ENCODE measurements around the gene RNF115.
"Not testable (repeated sequence)": the region's sequence is repeated elsewhere in the genome, so short reads cannot be mapped to it uniquely, and the experiment has no call there.

Gene RNF115

GRCh38 chr1:145804235-145805045 lies 19.5 kb downstream of the RNF115 start:
- H3K9me3 ChIP-seq (ENCODE audit: control insufficient read depth, low read length) = no peaks in the 10 kb centered on the region
- no peaks in the 10 kb centered on the region for H3K4me1 ChIP-seq (ENCODE audit: control insufficient read depth, insufficient read depth, low read length, poor library complexity, severe bottlenecking)
- H3K36me3 ChIP-seq (ENCODE audit: control insufficient read depth, insufficient read depth, low read length) = no peaks in the 10 kb centered on the region
- no peaks in the 10 kb centered on the region for H3K27me3 ChIP-seq (replicated peaks; ENCODE audit: control insufficient read depth, insufficient read depth, low read length, poor library complexity, severe bottlenecking)
- DNase-seq = no peak
- H3K27ac ChIP-seq (ENCODE audit: insufficient read depth, low read length, poor library complexity, severe bottlenecking) = no peak overlapping the region
- H3K4me3 ChIP-seq (ENCODE audit: insufficient read depth, low read depth, low read length, poor library complexity, severe bottlenecking) = no peak overlapping the region

GRCh38 chr1:145799806-145800205 lies 24.1 kb downstream of the RNF115 start:
- Histone ChIP-seq H3K9me3 (ENCODE audit: control insufficient read depth, low read length) (no peaks in the 10 kb centered on the region), H3K4me1 (ENCODE audit: control insufficient read depth, insufficient read depth, low read length, poor library complexity, severe bottlenecking) (no peaks in the 10 kb centered on the region), H3K36me3 (ENCODE audit: control insufficient read depth, insufficient read depth, low read length) (no peaks in the 10 kb centered on the region), H3K27me3 (replicated peaks; ENCODE audit: control insufficient read depth, insufficient read depth, low read length, poor library complexity, severe bottlenecking) (no peaks in the 10 kb centered on the region), H3K27ac (ENCODE audit: insufficient read depth, low read length, poor library complexity, severe bottlenecking) (no peak overlapping the region), H3K4me3 (ENCODE audit: insufficient read depth, low read depth, low read length, poor library complexity, severe bottlenecking) (no peak overlapping the region)
- DNase-seq = no peak

- no peak overlapping the region for H3K27ac ChIP-seq (ENCODE audit: insufficient read depth, low read length, poor library complexity, severe bottlenecking)
- no peaks in the 10 kb centered on the region for H3K27me3 ChIP-seq (replicated peaks; ENCODE audit: control insufficient read depth, insufficient read depth, low read length, poor library complexity, severe bottlenecking)
- H3K36me3 ChIP-seq (ENCODE audit: control insufficient read depth, insufficient read depth, low read length) = peaks cover 3% of the 10 kb centered on the region
- DNase-seq = no peak
- no peak overlapping the region for H3K4me3 ChIP-seq (ENCODE audit: insufficient read depth, low read depth, low read length, poor library complexity, severe bottlenecking)
- no peaks in the 10 kb centered on the region for H3K4me1 ChIP-seq (ENCODE audit: control insufficient read depth, insufficient read depth, low read length, poor library complexity, severe bottlenecking)
- no peaks in the 10 kb centered on the region for H3K9me3 ChIP-seq (ENCODE audit: control insufficient read depth, low read length)
Measured at GRCh38 chr1:145796753-145797152, 27.1 kb downstream of the RNF115 start.

- Histone ChIP-seq H3K4me3 (ENCODE audit: insufficient read depth, low read depth, low read length, poor library complexity, severe bottlenecking) (no peak overlapping the region), H3K4me1 (ENCODE audit: control insufficient read depth, insufficient read depth, low read length, poor library complexity, severe bottlenecking) (no peaks in the 10 kb centered on the region), H3K27me3 (replicated peaks; ENCODE audit: control insufficient read depth, insufficient read depth, low read length, poor library complexity, severe bottlenecking) (no peaks in the 10 kb centered on the region), H3K36me3 (ENCODE audit: control insufficient read depth, insufficient read depth, low read length) (peaks cover 3% of the 10 kb centered on the region), H3K27ac (ENCODE audit: insufficient read depth, low read length, poor library complexity, severe bottlenecking) (no peak overlapping the region), H3K9me3 (ENCODE audit: control insufficient read depth, low read length) (no peaks in the 10 kb centered on the region)
- no peak for DNase-seq
Measured at GRCh38 chr1:145795257-145795881, 28.5 kb downstream of the RNF115 start.

GRCh38 chr1:145792484-145792883 lies 31.4 kb downstream of the RNF115 start:
- Histone ChIP-seq H3K9me3 (ENCODE audit: control insufficient read depth, low read length) (no peaks in the 10 kb centered on the region), H3K4me1 (ENCODE audit: control insufficient read depth, insufficient read depth, low read length, poor library complexity, severe bottlenecking) (no peaks in the 10 kb centered on the region), H3K36me3 (ENCODE audit: control insufficient read depth, insufficient read depth, low read length) (peaks cover 3% of the 10 kb centered on the region), H3K4me3 (ENCODE audit: insufficient read depth, low read depth, low read length, poor library complexity, severe bottlenecking) (no peak overlapping the region), H3K27ac (ENCODE audit: insufficient read depth, low read length, poor library complexity, severe bottlenecking) (no peak overlapping the region), H3K27me3 (replicated peaks; ENCODE audit: control insufficient read depth, insufficient read depth, low read length, poor library complexity, severe bottlenecking) (no peaks in the 10 kb centered on the region)
- no peak for DNase-seq

- H3K4me1 ChIP-seq (ENCODE audit: control insufficient read depth, insufficient read depth, low read length, poor library complexity, severe bottlenecking); H3K36me3 ChIP-seq (ENCODE audit: control insufficient read depth, insufficient read depth, low read length); H3K4me3 ChIP-seq (ENCODE audit: insufficient read depth, low read depth, low read length, poor library complexity, severe bottlenecking): not testable (repeated sequence)
Measured at GRCh38 chr1:145791860-145792259, 32.0 kb downstream of the RNF115 start.

GRCh38 chr1:145788580-145788979 lies 35.3 kb downstream of the RNF115 start:
- DNase-seq = no peak
- Histone ChIP-seq H3K9me3 (ENCODE audit: control insufficient read depth, low read length) (no peaks in the 10 kb centered on the region), H3K4me3 (ENCODE audit: insufficient read depth, low read depth, low read length, poor library complexity, severe bottlenecking) (no peak overlapping the region), H3K4me1 (ENCODE audit: control insufficient read depth, insufficient read depth, low read length, poor library complexity, severe bottlenecking) (no peaks in the 10 kb centered on the region), H3K36me3 (ENCODE audit: control insufficient read depth, insufficient read depth, low read length) (peaks cover 9% of the 10 kb centered on the region), H3K27me3 (replicated peaks; ENCODE audit: control insufficient read depth, insufficient read depth, low read length, poor library complexity, severe bottlenecking) (no peaks in the 10 kb centered on the region), H3K27ac (ENCODE audit: insufficient read depth, low read length, poor library complexity, severe bottlenecking) (no peak overlapping the region)

More at GRCh38 chr1:145791860-145792259, 32.0 kb downstream of the RNF115 start:
- H3K27me3 ChIP-seq (replicated peaks; ENCODE audit: control insufficient read depth, insufficient read depth, low read length, poor library complexity, severe bottlenecking); H3K27ac ChIP-seq (ENCODE audit: insufficient read depth, low read length, poor library complexity, severe bottlenecking); DNase-seq; H3K9me3 ChIP-seq (ENCODE audit: control insufficient read depth, low read length): not testable (repeated sequence)

GRCh38 chr1:145786271-145786670 lies 37.6 kb downstream of the RNF115 start:
- peaks cover 9% of the 10 kb centered on the region for H3K36me3 ChIP-seq (ENCODE audit: control insufficient read depth, insufficient read depth, low read length)
- no peak overlapping the region for H3K4me3 ChIP-seq (ENCODE audit: insufficient read depth, low read depth, low read length, poor library complexity, severe bottlenecking)
- no peak for DNase-seq
- no peaks in the 10 kb centered on the region for H3K27me3 ChIP-seq (replicated peaks; ENCODE audit: control insufficient read depth, insufficient read depth, low read length, poor library complexity, severe bottlenecking)
- no peaks in the 10 kb centered on the region for H3K9me3 ChIP-seq (ENCODE audit: control insufficient read depth, low read length)
- H3K4me1 ChIP-seq (ENCODE audit: control insufficient read depth, insufficient read depth, low read length, poor library complexity, severe bottlenecking) = no peaks in the 10 kb centered on the region
- no peak overlapping the region for H3K27ac ChIP-seq (ENCODE audit: insufficient read depth, low read length, poor library complexity, severe bottlenecking)

- no peak overlapping the region for H3K27ac ChIP-seq (ENCODE audit: insufficient read depth, low read length, poor library complexity, severe bottlenecking)
- no peak for DNase-seq
- no peaks in the 10 kb centered on the region for H3K4me1 ChIP-seq (ENCODE audit: control insufficient read depth, insufficient read depth, low read length, poor library complexity, severe bottlenecking)
- no peaks in the 10 kb centered on the region for H3K27me3 ChIP-seq (replicated peaks; ENCODE audit: control insufficient read depth, insufficient read depth, low read length, poor library complexity, severe bottlenecking)
- peaks cover 9% of the 10 kb centered on the region for H3K36me3 ChIP-seq (ENCODE audit: control insufficient read depth, insufficient read depth, low read length)
- H3K4me3 ChIP-seq (ENCODE audit: insufficient read depth, low read depth, low read length, poor library complexity, severe bottlenecking) = no peak overlapping the region
- no peaks in the 10 kb centered on the region for H3K9me3 ChIP-seq (ENCODE audit: control insufficient read depth, low read length)
Measured at GRCh38 chr1:145785547-145785946, 38.3 kb downstream of the RNF115 start.

- H3K4me1 ChIP-seq (ENCODE audit: control insufficient read depth, insufficient read depth, low read length, poor library complexity, severe bottlenecking) = no peaks in the 10 kb centered on the region
- H3K27ac ChIP-seq (ENCODE audit: insufficient read depth, low read length, poor library complexity, severe bottlenecking) = no peak overlapping the region
- H3K36me3 ChIP-seq (ENCODE audit: control insufficient read depth, insufficient read depth, low read length) = peaks cover 9% of the 10 kb centered on the region
- no peak overlapping the region for H3K4me3 ChIP-seq (ENCODE audit: insufficient read depth, low read depth, low read length, poor library complexity, severe bottlenecking)
- no peaks in the 10 kb centered on the region for H3K27me3 ChIP-seq (replicated peaks; ENCODE audit: control insufficient read depth, insufficient read depth, low read length, poor library complexity, severe bottlenecking)
- DNase-seq = no peak
- H3K9me3 ChIP-seq (ENCODE audit: control insufficient read depth, low read length) = no peaks in the 10 kb centered on the region
Measured at GRCh38 chr1:145784409-145784808, 39.5 kb downstream of the RNF115 start.
